ENCODE measurements around the gene LYSMD3. TPM values are rescaled to one million over a fixed set of nuclear protein-coding genes. Genes with fewer than 3 reads are reported as not detected.

Gene LYSMD3
- total and polyA plus RNA-seq, 8 donors: 3.9 to 27.0 (median 7.8) TPM

DNA sequence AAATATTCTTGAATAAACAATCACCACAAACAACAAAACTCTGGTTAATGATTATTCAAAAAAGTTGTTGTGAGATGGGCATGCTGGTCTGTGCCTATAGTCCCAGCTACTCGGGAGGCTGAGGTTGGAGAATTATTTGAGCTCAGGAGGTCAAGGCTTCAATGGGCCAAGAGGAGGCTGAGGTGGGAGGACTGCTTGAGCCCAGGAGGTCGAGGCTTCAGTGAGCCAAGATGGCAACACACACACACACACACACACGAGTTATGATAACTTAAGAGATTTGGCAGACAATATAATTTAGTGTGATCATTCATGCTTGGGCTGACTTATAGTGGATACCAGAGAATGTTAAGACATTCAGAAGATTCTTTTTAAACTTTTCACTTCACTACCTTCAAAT lies 14.9 kb downstream of the LYSMD3 start:
- TF ChIP-seq POLR2A (IDR thresholded peaks at IDR 0.05) (no peak), POLR2AphosphoS5 (IDR thresholded peaks at IDR 0.05) (no peak), EP300 (IDR thresholded peaks at IDR 0.05) (no peak)
- TF ChIP-seq, protein P1, sequence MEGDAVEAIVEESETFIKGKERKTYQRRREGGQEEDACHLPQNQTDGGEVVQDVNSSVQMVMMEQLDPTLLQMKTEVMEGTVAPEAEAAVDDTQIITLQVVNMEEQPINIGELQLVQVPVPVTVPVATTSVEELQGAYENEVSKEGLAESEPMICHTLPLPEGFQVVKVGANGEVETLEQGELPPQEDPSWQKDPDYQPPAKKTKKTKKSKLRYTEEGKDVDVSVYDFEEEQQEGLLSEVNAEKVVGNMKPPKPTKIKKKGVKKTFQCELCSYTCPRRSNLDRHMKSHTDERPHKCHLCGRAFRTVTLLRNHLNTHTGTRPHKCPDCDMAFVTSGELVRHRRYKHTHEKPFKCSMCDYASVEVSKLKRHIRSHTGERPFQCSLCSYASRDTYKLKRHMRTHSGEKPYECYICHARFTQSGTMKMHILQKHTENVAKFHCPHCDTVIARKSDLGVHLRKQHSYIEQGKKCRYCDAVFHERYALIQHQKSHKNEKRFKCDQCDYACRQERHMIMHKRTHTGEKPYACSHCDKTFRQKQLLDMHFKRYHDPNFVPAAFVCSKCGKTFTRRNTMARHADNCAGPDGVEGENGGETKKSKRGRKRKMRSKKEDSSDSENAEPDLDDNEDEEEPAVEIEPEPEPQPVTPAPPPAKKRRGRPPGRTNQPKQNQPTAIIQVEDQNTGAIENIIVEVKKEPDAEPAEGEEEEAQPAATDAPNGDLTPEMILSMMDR (IDR thresholded peaks at IDR 0.05): no peak
- H3K36me3 ChIP-seq: peaks cover 0 to 17% (median 11%) of the 10 kb centered on the region in 4 donors
- H3K4me3 ChIP-seq: no peak overlapping the region
- no peaks in the 10 kb centered on the region for H3K27me3 ChIP-seq
- H3K9me3 ChIP-seq: no peaks in the 10 kb centered on the region
- no peak overlapping the region for H3K27ac ChIP-seq
- WGBS, 5 donors: 54 to 69% (median 61%) methylated on average over 3 of the region's 3 CpGs
- DNase-seq: no peak
- intact Hi-C loops (cut with DNase I; ENCODE audit: low total_unique reads): no loop called here
- peaks cover 0 to 7% (median 2%) of the 10 kb centered on the region in 4 donors for H3K4me1 ChIP-seq

- Histone ChIP-seq H3K4me3 (no peak overlapping the region), H3K4me1 (peaks cover 0 to 7% (median 2%) of the 10 kb centered on the region in 4 donors), H3K36me3 (no peaks in the 10 kb centered on the region), H3K27ac (no peak overlapping the region), H3K9me3 (no peaks in the 10 kb centered on the region), H3K27me3 (no peaks in the 10 kb centered on the region)
- 56 to 82% (median 69%) methylated on average over 1 of the region's 1 CpG for WGBS, 5 donors
- no peak for DNase-seq
- TF ChIP-seq POLR2AphosphoS5 (IDR thresholded peaks at IDR 0.05): no peak
- TF ChIP-seq EP300 (IDR thresholded peaks at IDR 0.05): no peak
- TF ChIP-seq, protein P1 (IDR thresholded peaks at IDR 0.05): no peak
- TF ChIP-seq POLR2A (IDR thresholded peaks at IDR 0.05): no peak
- intact Hi-C loops (cut with DNase I; ENCODE audit: low total_unique reads): no loop called here
These were observed 18.9 kb downstream of the LYSMD3 start for GRCh38 chr5:90510438-90510837.

DNA sequence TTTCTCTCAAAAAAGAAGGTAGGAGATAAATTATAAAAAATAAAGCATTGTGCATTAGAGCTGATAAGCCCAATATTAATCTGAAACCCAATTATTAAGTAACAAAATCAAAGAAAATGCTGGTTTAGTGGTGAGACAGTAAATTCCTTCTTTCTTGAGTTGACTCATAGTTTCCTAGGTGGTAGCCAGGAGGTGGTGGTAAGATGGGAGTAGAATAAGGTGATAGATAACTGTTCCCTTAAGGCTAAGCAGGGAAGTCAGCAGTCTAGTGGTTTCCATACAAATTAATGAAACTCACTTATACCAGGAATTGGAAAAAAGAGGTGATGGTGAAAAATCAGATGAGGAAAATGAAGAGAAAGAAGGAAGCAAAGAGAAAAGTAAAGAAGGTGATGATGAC lies 23.2 kb downstream of the LYSMD3 start:
- H3K9me3 ChIP-seq: no peaks in the 10 kb centered on the region
- no peaks in the 10 kb centered on the region for H3K27me3 ChIP-seq
- no peaks in the 10 kb centered on the region for H3K4me1 ChIP-seq
- H3K36me3 ChIP-seq: no peaks in the 10 kb centered on the region
- no peak overlapping the region for H3K27ac ChIP-seq
- H3K4me3 ChIP-seq: no peak overlapping the region
- intact Hi-C loops (cut with DNase I; ENCODE audit: low total_unique reads): no loop called here
- TF ChIP-seq, protein P1 (IDR thresholded peaks at IDR 0.05): no peak
- TF ChIP-seq EP300 (IDR thresholded peaks at IDR 0.05): no peak
- TF ChIP-seq POLR2AphosphoS5 (IDR thresholded peaks at IDR 0.05): no peak
- TF ChIP-seq POLR2A (IDR thresholded peaks at IDR 0.05): no peak
- DNase-seq: no peak

DNA sequence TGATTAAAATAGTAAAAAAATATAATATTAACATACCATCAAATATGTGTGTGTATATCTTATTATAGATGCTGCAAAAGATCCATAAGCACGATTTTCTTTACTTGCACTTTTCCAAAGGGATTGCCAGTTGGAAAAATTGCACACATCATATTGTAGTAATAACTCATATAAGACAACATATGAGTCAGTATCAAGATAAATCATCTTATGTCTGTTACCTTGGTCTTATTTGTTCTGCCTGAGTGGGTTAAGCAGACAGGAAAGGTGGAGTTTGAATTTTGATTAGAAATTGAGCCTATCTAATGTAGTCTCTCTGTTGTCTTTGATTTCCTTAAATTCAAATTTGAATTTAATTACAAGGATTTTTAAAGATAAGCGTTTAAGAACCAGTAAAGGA lies 24.6 kb downstream of the LYSMD3 start:
- TF ChIP-seq POLR2A (IDR thresholded peaks at IDR 0.05): no peak
- TF ChIP-seq, protein P1 (IDR thresholded peaks at IDR 0.05): no peak
- no peak for TF ChIP-seq POLR2AphosphoS5 (IDR thresholded peaks at IDR 0.05)
- TF ChIP-seq EP300 (IDR thresholded peaks at IDR 0.05): no peak
- Histone ChIP-seq H3K27ac (no peak overlapping the region), H3K27me3 (no peaks in the 10 kb centered on the region), H3K4me1 (no peaks in the 10 kb centered on the region), H3K36me3 (no peaks in the 10 kb centered on the region), H3K4me3 (no peak overlapping the region), H3K9me3 (no peaks in the 10 kb centered on the region)
- WGBS, 5 donors: 79 to 85% (median 84%) methylated on average over 2 of the region's 2 CpGs
- no peak for DNase-seq
- intact Hi-C loops (cut with DNase I; ENCODE audit: low total_unique reads): no loop called here

Measured in stomach (tissue), 9 donors.